HG02970 (cell line): ENCODE data around the gene ACY1.
"Not testable (repeated sequence)": the region's sequence is repeated elsewhere in the genome, so short reads cannot be mapped to it uniquely, and the experiment has no call there.

Experiments
- ATAC-seq: cut with Tn5 transposase; IDR thresholded peaks from one replicate; pipeline ENCODE4 v1.9.1; 2021; ENCODE audit warnings: mild to moderate bottlenecking, moderate library complexity, moderate number of reproducible peaks; ENCODE audit not compliant: unreplicated experiment, low FRiP score

The ACY1 gene

GRCh38 chr3:52023101-52023770 lies 39.9 kb downstream of the ACY1 start:
- no peak for ATAC-seq

- no peak for ATAC-seq
These were observed 40.8 kb downstream of the ACY1 start for GRCh38 chr3:52023860-52024764.

- ATAC-seq = no peak
These were observed 41.6 kb downstream of the ACY1 start for GRCh38 chr3:52024765-52025452.

GRCh38 chr3:52025453-52025852 lies 42.1 kb downstream of the ACY1 start:
- no peak for ATAC-seq

GRCh38 chr3:52026041-52026440 lies 42.7 kb downstream of the ACY1 start:
- no peak for ATAC-seq

- no peak for ATAC-seq
These were observed 45.2 kb downstream of the ACY1 start for GRCh38 chr3:52028572-52028971.

- ATAC-seq = no peak
These were observed 45.7 kb downstream of the ACY1 start for GRCh38 chr3:52029053-52029452.

GRCh38 chr3:52029535-52029934 lies 46.2 kb downstream of the ACY1 start:
- no peak for ATAC-seq

GRCh38 chr3:52030714-52031310 lies 47.5 kb downstream of the ACY1 start:
- no peak for ATAC-seq

GRCh38 chr3:52031896-52032295 lies 48.6 kb downstream of the ACY1 start:
- ATAC-seq = no peak

- no peak for ATAC-seq
These were observed 49.5 kb downstream of the ACY1 start for GRCh38 chr3:52032702-52033408.

- ATAC-seq = not testable (repeated sequence)
These were observed 50.4 kb downstream of the ACY1 start for GRCh38 chr3:52033748-52034147.

- no peak for ATAC-seq
These were observed 50.9 kb downstream of the ACY1 start for GRCh38 chr3:52034212-52034611.

GRCh38 chr3:52034651-52035050 lies 51.3 kb downstream of the ACY1 start:
- no peak for ATAC-seq

- ATAC-seq = no peak
These were observed 52.9 kb downstream of the ACY1 start for GRCh38 chr3:52036222-52036694.

- ATAC-seq = no peak
These were observed 53.5 kb downstream of the ACY1 start for GRCh38 chr3:52036829-52037228.

- ATAC-seq = no peak
These were observed 54.0 kb downstream of the ACY1 start for GRCh38 chr3:52037291-52037690.

- ATAC-seq = no peak
These were observed 54.9 kb downstream of the ACY1 start for GRCh38 chr3:52038227-52038626.
